Measurements from ENCODE around the gene LMBRD2. TPM values are rescaled to one million over a fixed set of nuclear protein-coding genes. Genes with fewer than 3 reads are reported as not detected.
A peak's percentile ranks its signal among the peaks of the same experiment; 100 is the strongest.
"Not testable (repeated sequence)": the region's sequence is repeated elsewhere in the genome, so short reads cannot be mapped to it uniquely, and the experiment has no call there.

The LMBRD2 gene
- total and polyA plus RNA-seq, 7 experiments from 2014 or later, result 4.1 to 17.1 (median 7.9) TPM

GRCh38 chr5:36184408-36184807 lies 32.7 kb upstream of the LMBRD2 start:
- DNase-seq; H3K27ac ChIP-seq (ENCODE audit: low read depth, low read length); ATAC-seq; H3K4me3 Mint-ChIP-seq; H3K4me3 ChIP-seq (ENCODE audit: low read length); intact Hi-C loops (cut with micrococcal nuclease); H3K27ac Mint-ChIP-seq; H3K27me3 ChIP-seq (ENCODE audit: control insufficient read depth in 2 of 2, insufficient read depth in 2 of 2, low read length in 2 of 2); H3K4me1 Mint-ChIP-seq; H3K9me3 ChIP-seq (ENCODE audit: control insufficient read depth in 2 of 3, low read length in 3 of 3); POLR2A ChIA-PET; CTCF ChIA-PET; H3K27me3 Mint-ChIP-seq; H3K4me1 ChIP-seq (ENCODE audit: control insufficient read depth in 2 of 2, insufficient read depth in 2 of 2, low read length in 2 of 2): not testable (repeated sequence)
- H3K36me3 Mint-ChIP-seq, result peaks cover 18 to 83% (median 72%) of the 10 kb centered on the region in 5 donors
- H3K36me3 ChIP-seq (ENCODE audit: control insufficient read depth in 2 of 3, insufficient read depth in 3 of 3, low read length in 3 of 3), result peaks cover 0 to 22% (median 4%) of the 10 kb centered on the region in 3 experiments
- peaks cover 5 to 31% (median 13%) of the 10 kb centered on the region in 11 donors for H3K9me3 Mint-ChIP-seq

GRCh38 chr5:36181774-36182173 lies 30.1 kb upstream of the LMBRD2 start:
- Mint-ChIP-seq H3K4me1 (no peaks in the 10 kb centered on the region), H3K27me3 (no peaks in the 10 kb centered on the region), H3K27ac (no peak overlapping the region), H3K9me3 (peaks cover 0 to 6% (median under 1%) of the 10 kb centered on the region in 11 donors), H3K36me3 (peaks cover 7 to 75% (median 55%) of the 10 kb centered on the region in 5 donors), H3K4me3 (no peak overlapping the region)
- H3K27me3 ChIP-seq (ENCODE audit: control insufficient read depth in 2 of 2, insufficient read depth in 2 of 2, low read length in 2 of 2), result no peaks in the 10 kb centered on the region
- CTCF ChIA-PET, result no interaction called here
- DNase-seq (no peak), ATAC-seq (no peak)
- no peak overlapping the region for H3K27ac ChIP-seq (ENCODE audit: low read depth, low read length)
- no peaks in the 10 kb centered on the region for H3K9me3 ChIP-seq (ENCODE audit: control insufficient read depth in 2 of 3, low read length in 3 of 3)
- H3K36me3 ChIP-seq (ENCODE audit: control insufficient read depth in 2 of 3, insufficient read depth in 3 of 3, low read length in 3 of 3), result peaks cover 7 to 44% (median 16%) of the 10 kb centered on the region in 3 experiments
- intact Hi-C loops (cut with micrococcal nuclease), result no loop called here
- POLR2A ChIA-PET, result no interaction called here
- no peaks in the 10 kb centered on the region for H3K4me1 ChIP-seq (ENCODE audit: control insufficient read depth in 2 of 2, insufficient read depth in 2 of 2, low read length in 2 of 2)
- no peak overlapping the region for H3K4me3 ChIP-seq (ENCODE audit: low read length)

DNA sequence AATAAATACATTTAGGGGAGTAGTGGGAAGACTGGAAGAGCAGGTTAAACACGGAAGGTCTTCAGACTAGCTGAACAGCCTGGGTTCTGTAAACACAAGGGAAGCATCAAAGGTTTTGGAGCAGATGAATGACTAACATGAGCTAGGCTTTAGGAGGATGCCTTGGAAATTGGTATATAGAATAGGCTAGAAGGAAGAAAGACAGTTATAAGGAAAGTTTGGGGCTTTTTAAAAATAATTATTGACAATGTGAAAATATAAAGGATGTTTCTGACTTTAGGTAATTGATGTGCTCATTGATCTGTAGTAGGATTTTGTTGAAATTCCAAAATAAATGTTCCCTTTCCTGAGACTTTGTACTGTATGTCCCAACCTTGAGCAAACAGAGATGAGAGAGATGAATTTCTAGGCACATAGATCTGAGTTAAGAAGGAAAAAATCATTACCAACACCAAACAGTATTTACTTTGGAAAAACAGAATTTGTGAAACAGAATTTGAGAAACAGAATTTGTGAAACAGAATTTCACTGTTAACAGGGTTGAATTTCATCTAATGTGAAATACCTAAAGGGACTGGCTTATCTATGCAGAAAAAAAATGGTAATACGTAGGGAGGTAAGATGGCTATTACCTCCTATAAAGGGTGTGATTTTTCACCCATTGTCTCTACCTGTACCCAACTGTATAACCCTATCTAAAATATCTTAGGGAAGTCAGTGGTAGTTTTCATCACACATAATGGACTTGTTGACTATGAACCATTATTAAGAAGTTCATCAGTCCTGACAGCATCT lies 29.1 kb upstream of the LMBRD2 start:
- no peaks in the 10 kb centered on the region for H3K27me3 Mint-ChIP-seq

GRCh38 chr5:36179950-36180349 lies 28.3 kb upstream of the LMBRD2 start:
- CTCF ChIA-PET, result interaction anchor here (0.6 kb wide), 1 partner anchor 192 kb away, joined by 3 read pairs; no protein-coding TSS in a partner anchor
- POLR2A ChIA-PET, result no interaction called here
- Histone ChIP-seq H3K27me3 (ENCODE audit: control insufficient read depth in 2 of 2, insufficient read depth in 2 of 2, low read length in 2 of 2) (no peaks in the 10 kb centered on the region), H3K9me3 (ENCODE audit: control insufficient read depth in 2 of 3, low read length in 3 of 3) (no peaks in the 10 kb centered on the region), H3K36me3 (ENCODE audit: control insufficient read depth in 2 of 3, insufficient read depth in 3 of 3, low read length in 3 of 3) (peaks cover 7 to 47% (median 19%) of the 10 kb centered on the region in 3 experiments), H3K4me1 (ENCODE audit: control insufficient read depth in 2 of 2, insufficient read depth in 2 of 2, low read length in 2 of 2) (no peaks in the 10 kb centered on the region), H3K27ac (ENCODE audit: low read depth, low read length) (no peak overlapping the region), H3K4me3 (ENCODE audit: low read length) (no peak overlapping the region)
- Mint-ChIP-seq H3K36me3 (peaks cover 9 to 69% (median 44%) of the 10 kb centered on the region in 5 donors), H3K4me3 (no peak overlapping the region), H3K27ac (peak overlapping the region in 1 of 9 donors; percentile 28), H3K4me1 (peaks cover 0 to 2% (median 0%) of the 10 kb centered on the region in 7 donors), H3K27me3 (no peaks in the 10 kb centered on the region), H3K9me3 (peaks cover 0 to 4% (median 0%) of the 10 kb centered on the region in 11 donors)
- intact Hi-C loops (cut with micrococcal nuclease), result no loop called here
- no peak for ATAC-seq
- no peak for DNase-seq

More for the DNA sequence above, 29.1 kb upstream of the LMBRD2 start:
- Histone ChIP-seq H3K27me3 (ENCODE audit: control insufficient read depth in 2 of 2, insufficient read depth in 2 of 2, low read length in 2 of 2) (no peaks in the 10 kb centered on the region), H3K36me3 (ENCODE audit: control insufficient read depth in 2 of 3, insufficient read depth in 3 of 3, low read length in 3 of 3) (peaks cover 7 to 44% (median 19%) of the 10 kb centered on the region in 3 experiments), H3K4me3 (ENCODE audit: low read length) (no peak overlapping the region), H3K9me3 (ENCODE audit: control insufficient read depth in 2 of 3, low read length in 3 of 3) (no peaks in the 10 kb centered on the region), H3K27ac (ENCODE audit: low read depth, low read length) (no peak overlapping the region), H3K4me1 (ENCODE audit: control insufficient read depth in 2 of 2, insufficient read depth in 2 of 2, low read length in 2 of 2) (no peaks in the 10 kb centered on the region)
- Mint-ChIP-seq H3K36me3 (peaks cover 7 to 69% (median 46%) of the 10 kb centered on the region in 5 donors), H3K4me3 (no peak overlapping the region), H3K27ac (peak overlapping the region in 3 of 9 donors; percentile 6 to 55 (median 44)), H3K4me1 (no peaks in the 10 kb centered on the region), H3K9me3 (peaks cover 0 to 5% (median 0%) of the 10 kb centered on the region in 11 donors)
- POLR2A ChIA-PET, result no interaction called here
- intact Hi-C loops (cut with micrococcal nuclease), result no loop called here
- CTCF ChIA-PET, result no interaction called here
- no peak for ATAC-seq
- DNase-seq, result no peak

DNA sequence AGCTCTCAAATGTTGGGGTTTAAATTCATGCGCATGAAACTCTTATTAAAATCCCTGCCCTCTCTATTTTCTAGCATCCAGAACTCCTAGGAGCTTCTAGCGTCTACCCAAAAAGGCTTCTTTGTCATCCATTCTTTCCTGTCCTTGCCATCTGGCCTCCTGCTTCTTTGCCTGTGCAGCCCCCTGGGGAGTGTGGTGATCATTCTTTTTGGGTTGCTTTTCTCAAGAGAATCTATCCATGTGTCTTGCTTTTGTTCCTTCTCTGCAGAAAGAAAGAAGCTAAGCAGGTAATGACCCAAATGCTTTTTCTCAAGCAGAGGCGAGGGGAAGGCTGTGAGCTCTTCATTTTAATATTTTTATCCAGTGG lies 26.8 kb upstream of the LMBRD2 start:
- ChIA-PET POLR2A (interaction anchor here (0.6 kb wide), 1 partner anchor 17 kb away, joined by 3 read pairs; no protein-coding TSS in a partner anchor), CTCF (interaction anchor here (0.9 kb wide), 1 partner anchor 20 kb away, joined by 3 read pairs; no protein-coding TSS in a partner anchor)
- Histone ChIP-seq H3K27me3 (ENCODE audit: control insufficient read depth in 2 of 2, insufficient read depth in 2 of 2, low read length in 2 of 2) (no peaks in the 10 kb centered on the region), H3K36me3 (ENCODE audit: control insufficient read depth in 2 of 3, insufficient read depth in 3 of 3, low read length in 3 of 3) (peaks cover 11 to 61% (median 19%) of the 10 kb centered on the region in 3 experiments), H3K4me1 (ENCODE audit: control insufficient read depth in 2 of 2, insufficient read depth in 2 of 2, low read length in 2 of 2) (no peaks in the 10 kb centered on the region), H3K27ac (ENCODE audit: low read depth, low read length) (no peak overlapping the region), H3K9me3 (ENCODE audit: control insufficient read depth in 2 of 3, low read length in 3 of 3) (no peaks in the 10 kb centered on the region), H3K4me3 (ENCODE audit: low read length) (no peak overlapping the region)
- Mint-ChIP-seq H3K4me3 (no peak overlapping the region), H3K27ac (no peak overlapping the region), H3K27me3 (no peaks in the 10 kb centered on the region), H3K4me1 (peaks cover 0 to 7% (median 0%) of the 10 kb centered on the region in 7 donors), H3K9me3 (no peaks in the 10 kb centered on the region), H3K36me3 (peaks cover 13 to 76% (median 59%) of the 10 kb centered on the region in 5 donors)
- intact Hi-C loops (cut with micrococcal nuclease), result no loop called here
- ATAC-seq (no peak), DNase-seq (no peak)

GRCh38 chr5:36177715-36178523 lies 26.2 kb upstream of the LMBRD2 start:
- Histone ChIP-seq H3K27ac (ENCODE audit: low read depth, low read length) (no peak overlapping the region), H3K27me3 (ENCODE audit: control insufficient read depth in 2 of 2, insufficient read depth in 2 of 2, low read length in 2 of 2) (no peaks in the 10 kb centered on the region), H3K36me3 (ENCODE audit: control insufficient read depth in 2 of 3, insufficient read depth in 3 of 3, low read length in 3 of 3) (peaks cover 11 to 67% (median 21%) of the 10 kb centered on the region in 3 experiments), H3K4me3 (ENCODE audit: low read length) (no peak overlapping the region), H3K9me3 (ENCODE audit: control insufficient read depth in 2 of 3, low read length in 3 of 3) (no peaks in the 10 kb centered on the region), H3K4me1 (ENCODE audit: control insufficient read depth in 2 of 2, insufficient read depth in 2 of 2, low read length in 2 of 2) (no peaks in the 10 kb centered on the region)
- peak overlapping the region in 1 of 9 donors; percentile 57 for H3K27ac Mint-ChIP-seq
- no peaks in the 10 kb centered on the region for H3K9me3 Mint-ChIP-seq
- ChIA-PET CTCF (interaction anchor here (0.9 kb wide), 1 partner anchor 21 kb away, joined by 3 read pairs; no protein-coding TSS in a partner anchor), POLR2A (interaction anchor here (0.6 kb wide), 1 partner anchor 17 kb away, joined by 3 read pairs; no protein-coding TSS in a partner anchor)
- H3K4me1 Mint-ChIP-seq, result peaks cover 0 to 7% (median 0%) of the 10 kb centered on the region in 7 donors
- ATAC-seq (no peak), DNase-seq (no peak)
- no peaks in the 10 kb centered on the region for H3K27me3 Mint-ChIP-seq
- peaks cover 13 to 77% (median 60%) of the 10 kb centered on the region in 5 donors for H3K36me3 Mint-ChIP-seq
- no peak overlapping the region for H3K4me3 Mint-ChIP-seq
- intact Hi-C loops (cut with micrococcal nuclease), result no loop called here
